SK-N-SH (cell line): ENCODE measurements around the gene TDRKH. TPM values are rescaled to one million over a fixed set of nuclear protein-coding genes. Genes with fewer than 3 reads are reported as not detected.

ENCODE experiments used
- CTCF ChIA-PET: fragments of 300-600, 350-600 bp; formaldehyde crosslinking; extraction: SDS; loops from one replicate; lab custom pipeline; 2021; lab: Yijun Ruan, JAX
- POLR2A ChIA-PET: fragments of 350-600 bp; sonication (Branson Sonifier 250); formaldehyde crosslinking; extraction: SDS; loops from one replicate; lab custom pipeline; 2020; ENCODE audit warnings: antibody characterized with exemption, inconsistent platforms; lab: Yijun Ruan, JAX
- DNase-seq: peaks from one replicate; pipeline ENCODE4 v3.0.0; 2012
- H2AFZ ChIP-seq: fragments of 200-600 bp; sonication (generic); 2 replicates; pipeline ENCODE4 v1.8.1; 2016; ENCODE audit warnings: antibody characterized with exemption, mild to moderate bottlenecking, low read depth
- H3F3A ChIP-seq: fragments of 200-600 bp; sonication (generic); replicated peaks from 2 replicates; pipeline ENCODE3; 2016; ENCODE audit warnings: antibody characterized with exemption, mild to moderate bottlenecking; ENCODE audit not compliant: insufficient read depth
- H3K27ac ChIP-seq, 2 experiments: fragments of 200-500 bp in 1 of 2; fragments of 200-600 bp in 1 of 2; sonication (Bioruptor generic) in 1 of 2; sonication (generic), shearing (Covaris generic) in 1 of 2; 2 replicates each; pipeline versions ENCODE4 v1.5.1 to v1.6.1; 2014 to 2016; ENCODE audit warnings: low read depth in 2 of 2, inconsistent platforms in 1 of 2, low read length in 1 of 2, mild to moderate bottlenecking in 1 of 2, mixed read lengths in 1 of 2
- H3K27me3 ChIP-seq: fragments of 200-600 bp; sonication (generic), shearing (Covaris generic); 2 replicates; pipeline ENCODE4 v1.6.1; 2016; ENCODE audit warnings: mixed run types; ENCODE audit not compliant: insufficient read depth
- H3K36me3 ChIP-seq, 2 experiments: fragments of 200-500 bp in 1 of 2; fragments of 200-600 bp in 1 of 2; sonication (Bioruptor generic) in 1 of 2; sonication (generic) in 1 of 2; replicated peaks in 1 of 2; 2 replicates each; pipeline versions ENCODE3 to v1.5.1; 2014 to 2016; ENCODE audit warnings: low read length in 1 of 2, mild to moderate bottlenecking in 1 of 2; ENCODE audit not compliant: insufficient read depth in 2 of 2, control insufficient read depth in 1 of 2
- H3K4me1 ChIP-seq, 2 experiments: fragments of 200-500 bp in 1 of 2; fragments of 200-600 bp in 1 of 2; sonication (Bioruptor generic) in 1 of 2; sonication (generic), shearing (Covaris generic) in 1 of 2; 2 replicates each; pipeline versions ENCODE4 v1.5.1 to v1.6.1; 2014 to 2016; ENCODE audit warnings: low read depth in 1 of 2, low read length in 1 of 2, mixed run types in 1 of 2; ENCODE audit not compliant: insufficient read depth in 2 of 2, control insufficient read depth in 1 of 2
- H3K4me2 ChIP-seq: fragments of 200-600 bp; sonication (generic), shearing (Covaris generic); 2 replicates; pipeline ENCODE4 v1.6.1; 2017; ENCODE audit warnings: mixed run types
- H3K4me3 ChIP-seq, 2 experiments: fragments of 200-500 bp in 1 of 2; fragments of 200-600 bp in 1 of 2; sonication (Bioruptor generic) in 1 of 2; sonication (generic), shearing (Covaris generic) in 1 of 2; 2 replicates each; pipeline versions ENCODE4 v1.5.1 to v1.8.1; 2014 to 2016; ENCODE audit warnings: low read depth in 2 of 2, inconsistent platforms in 1 of 2, low read length in 1 of 2, mild to moderate bottlenecking in 1 of 2, mixed read lengths in 1 of 2, moderate library complexity in 1 of 2
- H3K79me2 ChIP-seq: fragments of 200-600 bp; sonication (generic); 2 replicates; pipeline ENCODE4 v1.8.1; 2017; ENCODE audit warnings: mild to moderate bottlenecking; ENCODE audit not compliant: insufficient read depth
- H3K9ac ChIP-seq: fragments of 200-600 bp; sonication (generic); 2 replicates; pipeline ENCODE4 v1.6.1; 2017; ENCODE audit warnings: mixed run types
- H3K9me2 ChIP-seq: fragments of 200-600 bp; sonication (generic); 2 replicates; pipeline ENCODE4 v1.6.1; 2017; ENCODE audit warnings: mixed run types
- H3K9me3 ChIP-seq: fragments of 200-600 bp; sonication (generic); 2 replicates; pipeline ENCODE4 v1.6.1; 2017; ENCODE audit warnings: mixed run types, mild to moderate bottlenecking, moderate library complexity
- H4K20me1 ChIP-seq: fragments of 200-600 bp; sonication (generic); 2 replicates; pipeline ENCODE4 v1.6.1; 2017; ENCODE audit warnings: mild to moderate bottlenecking, mixed run types; ENCODE audit not compliant: insufficient read depth
- CHD2 ChIP-seq: fragments of 150-350 bp; IDR thresholded peaks from 2 replicates; pipeline ENCODE4 v1.6.1; 2018; ENCODE audit warnings: low read length; ENCODE audit not compliant: partially characterized antibody
- ELF1 ChIP-seq: IDR thresholded peaks from 2 replicates; pipeline ENCODE4 v1.4.0; 2012
- EZH2phosphoT487 ChIP-seq: fragments of 200-600 bp; sonication (generic); IDR thresholded peaks from 2 replicates; pipeline ENCODE4 v1.6.1; 2017; ENCODE audit warnings: low read depth, mixed run types, mild to moderate bottlenecking, antibody characterized with exemption, moderate library complexity, borderline replicate concordance
- FOXJ3 ChIP-seq: sonication (generic); formaldehyde crosslinking; IDR thresholded peaks from 2 replicates; pipeline ENCODE4 v1.5.1; 2020; ENCODE audit warnings: mild to moderate bottlenecking, missing genetic modification reagents
- FOXM1 ChIP-seq: IDR thresholded peaks from 2 replicates; pipeline ENCODE4 v1.4.0; 2012; ENCODE audit warnings: low read depth, mild to moderate bottlenecking
- POLR2AphosphoS5 ChIP-seq: IDR thresholded peaks from 2 replicates; pipeline ENCODE4 v1.6.1; 2012; ENCODE audit warnings: low read depth, low read length
- RAD21 ChIP-seq: IDR thresholded peaks from 2 replicates; pipeline ENCODE4 v1.6.1; 2012; ENCODE audit warnings: mild to moderate bottlenecking, low read length
- RFX5 ChIP-seq: IDR thresholded peaks from 2 replicates; pipeline ENCODE4 v1.6.1; 2012; ENCODE audit warnings: mild to moderate bottlenecking, improper control_type of control experiment, low read length
- RXRA ChIP-seq: IDR thresholded peaks from 2 replicates; pipeline ENCODE4 v1.4.0; 2012; ENCODE audit warnings: low read depth, mild to moderate bottlenecking, borderline replicate concordance
- TAF1 ChIP-seq: IDR thresholded peaks from 2 replicates; pipeline ENCODE4 v1.6.1; 2012; ENCODE audit warnings: low read depth, mild to moderate bottlenecking, low read length, moderate library complexity, borderline replicate concordance
- TCF12 ChIP-seq: IDR thresholded peaks from 2 replicates; pipeline ENCODE4 v1.4.0; 2012
- WGBS: methylation state at CpG from one replicate; pipeline ENCODE4 v1.1.6; 2017; ENCODE audit warnings: low lambda C conversion rate; 5-methylcytosine and 5-hydroxymethylcytosine counted together
- polyA plus RNA-seq, 3 experiments: library from polyadenylated mRNA; depleted of rRNA; stranded (reverse); fragments of >200 nt; gene quantifications; 2 replicates each; pipeline ENCODE4 v1.2.3, GENCODE V29; 2012
- TF ChIP-seq, protein P1 (sequence below): IDR thresholded peaks from 2 replicates; pipeline ENCODE4 v1.6.1; 2012; ENCODE audit warnings: mild to moderate bottlenecking, low read depth, low read length, moderate library complexity
- TF ChIP-seq, protein P2 (sequence below): IDR thresholded peaks from 2 replicates; pipeline ENCODE4 v1.4.0; 2012; ENCODE audit warnings: low read depth, borderline replicate concordance
- TF ChIP-seq, protein P3 (sequence below): IDR thresholded peaks from 2 replicates; pipeline ENCODE4; 2012
- TF ChIP-seq, protein P4 (sequence below): fragments of 150-350 bp; IDR thresholded peaks from 2 replicates; pipeline ENCODE4 v1.6.1; 2016; ENCODE audit warnings: mild to moderate bottlenecking, low read depth, low read length
- TF ChIP-seq, protein P5 (sequence below): IDR thresholded peaks from 2 replicates; pipeline ENCODE4 v1.4.0; 2012; ENCODE audit warnings: low read depth, borderline replicate concordance
- TF ChIP-seq, protein P6 (sequence below): fragments of 150-350 bp; IDR thresholded peaks from 2 replicates; pipeline ENCODE4 v1.6.1; 2017; ENCODE audit warnings: antibody characterized with exemption, low read length, low read depth, borderline replicate concordance

The TDRKH gene
- polyA plus RNA-seq, 1 of the 3 experiments (the other 2 are of a cell fraction) = 1.9 TPM

DNA sequence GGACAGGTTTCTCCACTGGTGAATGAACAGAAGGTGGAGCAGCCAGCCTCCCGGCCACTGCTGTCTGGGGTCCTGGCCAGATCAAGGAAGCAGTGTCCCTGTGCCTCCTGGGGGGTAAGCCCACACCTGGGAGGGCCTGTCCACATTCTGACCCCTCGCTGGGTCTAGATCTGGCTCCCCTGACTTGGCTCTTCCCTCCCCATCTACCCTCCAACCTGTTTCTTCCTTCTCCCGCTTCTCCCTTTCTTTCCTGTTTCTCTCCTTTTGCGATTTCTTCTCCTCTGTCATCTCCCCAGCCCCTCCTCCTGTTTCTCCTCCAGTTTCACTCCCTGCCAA, 40.9 kb upstream of the TDRKH start:
- Histone ChIP-seq H3K4me1 (peaks cover 0 to 39% of the 10 kb centered on the region in 2 experiments; a peak in 1 of 4 replicates), H3F3A (no peaks in the 10 kb centered on the region), H3K79me2 (no peaks in the 10 kb centered on the region), H3K9me2 (no peaks in the 10 kb centered on the region), H4K20me1 (no peaks in the 10 kb centered on the region), H3K4me3 (no peak overlapping the region), H3K27ac (no peak overlapping the region), H3K9me3 (no peaks in the 10 kb centered on the region), H3K4me2 (no peak overlapping the region), H3K9ac (no peak overlapping the region), H2AFZ (no peak overlapping the region), H3K27me3 (no peaks in the 10 kb centered on the region), H3K36me3 (no peaks in the 10 kb centered on the region)
- TF ChIP-seq, protein P1, sequence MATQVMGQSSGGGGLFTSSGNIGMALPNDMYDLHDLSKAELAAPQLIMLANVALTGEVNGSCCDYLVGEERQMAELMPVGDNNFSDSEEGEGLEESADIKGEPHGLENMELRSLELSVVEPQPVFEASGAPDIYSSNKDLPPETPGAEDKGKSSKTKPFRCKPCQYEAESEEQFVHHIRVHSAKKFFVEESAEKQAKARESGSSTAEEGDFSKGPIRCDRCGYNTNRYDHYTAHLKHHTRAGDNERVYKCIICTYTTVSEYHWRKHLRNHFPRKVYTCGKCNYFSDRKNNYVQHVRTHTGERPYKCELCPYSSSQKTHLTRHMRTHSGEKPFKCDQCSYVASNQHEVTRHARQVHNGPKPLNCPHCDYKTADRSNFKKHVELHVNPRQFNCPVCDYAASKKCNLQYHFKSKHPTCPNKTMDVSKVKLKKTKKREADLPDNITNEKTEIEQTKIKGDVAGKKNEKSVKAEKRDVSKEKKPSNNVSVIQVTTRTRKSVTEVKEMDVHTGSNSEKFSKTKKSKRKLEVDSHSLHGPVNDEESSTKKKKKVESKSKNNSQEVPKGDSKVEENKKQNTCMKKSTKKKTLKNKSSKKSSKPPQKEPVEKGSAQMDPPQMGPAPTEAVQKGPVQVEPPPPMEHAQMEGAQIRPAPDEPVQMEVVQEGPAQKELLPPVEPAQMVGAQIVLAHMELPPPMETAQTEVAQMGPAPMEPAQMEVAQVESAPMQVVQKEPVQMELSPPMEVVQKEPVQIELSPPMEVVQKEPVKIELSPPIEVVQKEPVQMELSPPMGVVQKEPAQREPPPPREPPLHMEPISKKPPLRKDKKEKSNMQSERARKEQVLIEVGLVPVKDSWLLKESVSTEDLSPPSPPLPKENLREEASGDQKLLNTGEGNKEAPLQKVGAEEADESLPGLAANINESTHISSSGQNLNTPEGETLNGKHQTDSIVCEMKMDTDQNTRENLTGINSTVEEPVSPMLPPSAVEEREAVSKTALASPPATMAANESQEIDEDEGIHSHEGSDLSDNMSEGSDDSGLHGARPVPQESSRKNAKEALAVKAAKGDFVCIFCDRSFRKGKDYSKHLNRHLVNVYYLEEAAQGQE = no peak
- TF ChIP-seq FOXJ3 (CRISPR knock-in tag) = no peak
- TF ChIP-seq TCF12 = no peak
- TF ChIP-seq, protein P2, sequence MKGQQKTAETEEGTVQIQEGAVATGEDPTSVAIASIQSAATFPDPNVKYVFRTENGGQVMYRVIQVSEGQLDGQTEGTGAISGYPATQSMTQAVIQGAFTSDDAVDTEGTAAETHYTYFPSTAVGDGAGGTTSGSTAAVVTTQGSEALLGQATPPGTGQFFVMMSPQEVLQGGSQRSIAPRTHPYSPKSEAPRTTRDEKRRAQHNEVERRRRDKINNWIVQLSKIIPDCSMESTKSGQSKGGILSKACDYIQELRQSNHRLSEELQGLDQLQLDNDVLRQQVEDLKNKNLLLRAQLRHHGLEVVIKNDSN = no peak
- no peak for TF ChIP-seq RFX5
- no peak for TF ChIP-seq RXRA
- no peak for TF ChIP-seq EZH2phosphoT487
- no peak for TF ChIP-seq CHD2
- TF ChIP-seq TAF1 = no peak
- TF ChIP-seq, protein P3, sequence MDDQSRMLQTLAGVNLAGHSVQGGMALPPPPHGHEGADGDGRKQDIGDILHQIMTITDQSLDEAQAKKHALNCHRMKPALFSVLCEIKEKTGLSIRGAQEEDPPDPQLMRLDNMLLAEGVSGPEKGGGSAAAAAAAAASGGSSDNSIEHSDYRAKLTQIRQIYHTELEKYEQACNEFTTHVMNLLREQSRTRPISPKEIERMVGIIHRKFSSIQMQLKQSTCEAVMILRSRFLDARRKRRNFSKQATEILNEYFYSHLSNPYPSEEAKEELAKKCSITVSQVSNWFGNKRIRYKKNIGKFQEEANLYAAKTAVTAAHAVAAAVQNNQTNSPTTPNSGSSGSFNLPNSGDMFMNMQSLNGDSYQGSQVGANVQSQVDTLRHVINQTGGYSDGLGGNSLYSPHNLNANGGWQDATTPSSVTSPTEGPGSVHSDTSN = no peak
- TF ChIP-seq, protein P4, sequence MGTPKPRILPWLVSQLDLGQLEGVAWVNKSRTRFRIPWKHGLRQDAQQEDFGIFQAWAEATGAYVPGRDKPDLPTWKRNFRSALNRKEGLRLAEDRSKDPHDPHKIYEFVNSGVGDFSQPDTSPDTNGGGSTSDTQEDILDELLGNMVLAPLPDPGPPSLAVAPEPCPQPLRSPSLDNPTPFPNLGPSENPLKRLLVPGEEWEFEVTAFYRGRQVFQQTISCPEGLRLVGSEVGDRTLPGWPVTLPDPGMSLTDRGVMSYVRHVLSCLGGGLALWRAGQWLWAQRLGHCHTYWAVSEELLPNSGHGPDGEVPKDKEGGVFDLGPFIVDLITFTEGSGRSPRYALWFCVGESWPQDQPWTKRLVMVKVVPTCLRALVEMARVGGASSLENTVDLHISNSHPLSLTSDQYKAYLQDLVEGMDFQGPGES = no peak
- no peak for TF ChIP-seq ELF1
- TF ChIP-seq POLR2AphosphoS5 = no peak
- no peak for TF ChIP-seq FOXM1
- TF ChIP-seq, protein P5, sequence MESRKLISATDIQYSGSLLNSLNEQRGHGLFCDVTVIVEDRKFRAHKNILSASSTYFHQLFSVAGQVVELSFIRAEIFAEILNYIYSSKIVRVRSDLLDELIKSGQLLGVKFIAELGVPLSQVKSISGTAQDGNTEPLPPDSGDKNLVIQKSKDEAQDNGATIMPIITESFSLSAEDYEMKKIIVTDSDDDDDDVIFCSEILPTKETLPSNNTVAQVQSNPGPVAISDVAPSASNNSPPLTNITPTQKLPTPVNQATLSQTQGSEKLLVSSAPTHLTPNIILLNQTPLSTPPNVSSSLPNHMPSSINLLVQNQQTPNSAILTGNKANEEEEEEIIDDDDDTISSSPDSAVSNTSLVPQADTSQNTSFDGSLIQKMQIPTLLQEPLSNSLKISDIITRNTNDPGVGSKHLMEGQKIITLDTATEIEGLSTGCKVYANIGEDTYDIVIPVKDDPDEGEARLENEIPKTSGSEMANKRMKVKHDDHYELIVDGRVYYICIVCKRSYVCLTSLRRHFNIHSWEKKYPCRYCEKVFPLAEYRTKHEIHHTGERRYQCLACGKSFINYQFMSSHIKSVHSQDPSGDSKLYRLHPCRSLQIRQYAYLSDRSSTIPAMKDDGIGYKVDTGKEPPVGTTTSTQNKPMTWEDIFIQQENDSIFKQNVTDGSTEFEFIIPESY = no peak
- TF ChIP-seq, protein P6, sequence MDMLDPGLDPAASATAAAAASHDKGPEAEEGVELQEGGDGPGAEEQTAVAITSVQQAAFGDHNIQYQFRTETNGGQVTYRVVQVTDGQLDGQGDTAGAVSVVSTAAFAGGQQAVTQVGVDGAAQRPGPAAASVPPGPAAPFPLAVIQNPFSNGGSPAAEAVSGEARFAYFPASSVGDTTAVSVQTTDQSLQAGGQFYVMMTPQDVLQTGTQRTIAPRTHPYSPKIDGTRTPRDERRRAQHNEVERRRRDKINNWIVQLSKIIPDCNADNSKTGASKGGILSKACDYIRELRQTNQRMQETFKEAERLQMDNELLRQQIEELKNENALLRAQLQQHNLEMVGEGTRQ = no peak
- no peak for TF ChIP-seq RAD21
- CTCF ChIA-PET = interaction anchor here (1.0 to 1.2 kb wide), 2 partner anchors 97 to 116 kb away, joined by 3 to 4 read pairs; no protein-coding TSS in a partner anchor
- no peak for DNase-seq
- POLR2A ChIA-PET = no interaction called here
- 85% methylated on average over 3 of the region's 4 CpGs for WGBS
